ENCODE measurements around the gene CYP4A11.
A peak's percentile ranks its signal among the peaks of the same experiment; 100 is the strongest.
"Not testable (repeated sequence)": the region's sequence is repeated elsewhere in the genome, so short reads cannot be mapped to it uniquely, and the experiment has no call there.

Gene CYP4A11

GRCh38 chr1:46941135-46941694 lies at the start of gene CYP4A11:
Gene CYP4A11 (minus strand): TSS chr1:46941476. CDS start chr1:46941433, 43 bp downstream.
- DNase-seq: no peak

GRCh38 chr1:46990541-46990940 lies 49.3 kb upstream of the CYP4A11 start:
- not testable (repeated sequence) for DNase-seq

- DNase-seq: peak; percentile 68
These were observed 42.7 kb upstream of the CYP4A11 start for GRCh38 chr1:46983830-46984586.

GRCh38 chr1:46983166-46983829 lies 42.0 kb upstream of the CYP4A11 start:
- DNase-seq: peak; percentile 70

- DNase-seq: no peak
These were observed 27.8 kb upstream of the CYP4A11 start for GRCh38 chr1:46969014-46969619.

- DNase-seq: not testable (repeated sequence)
These were observed 21.0 kb upstream of the CYP4A11 start for GRCh38 chr1:46962272-46962671.

GRCh38 chr1:46961066-46961758 lies 19.9 kb upstream of the CYP4A11 start:
- no peak for DNase-seq

- no peak for DNase-seq
These were observed 19.0 kb upstream of the CYP4A11 start for GRCh38 chr1:46960250-46960649.

- not testable (repeated sequence) for DNase-seq
These were observed 13.8 kb upstream of the CYP4A11 start for GRCh38 chr1:46955116-46955515.

GRCh38 chr1:46953847-46954246 lies 12.6 kb upstream of the CYP4A11 start:
- not testable (repeated sequence) for DNase-seq

GRCh38 chr1:46949417-46949666 lies 8.1 kb upstream of the CYP4A11 start:
- not testable (repeated sequence) for DNase-seq

- no peak for DNase-seq
These were observed 7.5 kb upstream of the CYP4A11 start for GRCh38 chr1:46948629-46949416.

GRCh38 chr1:46947706-46948105 lies 6.4 kb upstream of the CYP4A11 start:
- DNase-seq: not testable (repeated sequence)

- no peak for DNase-seq
These were observed 810 bp upstream of the CYP4A11 start for GRCh38 chr1:46942086-46942485.

GRCh38 chr1:46940307-46940706 lies 969 bp downstream of the CYP4A11 start:
- no peak for DNase-seq

- no peak for DNase-seq
These were observed 4.0 kb downstream of the CYP4A11 start for GRCh38 chr1:46937270-46937669.

GRCh38 chr1:46936788-46937187 lies 4.5 kb downstream of the CYP4A11 start:
- DNase-seq: no peak

GRCh38 chr1:46934852-46935251 lies 6.4 kb downstream of the CYP4A11 start:
- peak; percentile 86 for DNase-seq

- DNase-seq: not testable (repeated sequence)
These were observed 9.3 kb downstream of the CYP4A11 start for GRCh38 chr1:46932020-46932419.

GRCh38 chr1:46931151-46931550 lies 10.1 kb downstream of the CYP4A11 start:
- DNase-seq: no peak

GRCh38 chr1:46927249-46927835 lies 13.9 kb downstream of the CYP4A11 start:
- DNase-seq: no peak

- DNase-seq: no peak
These were observed 30.5 kb downstream of the CYP4A11 start for GRCh38 chr1:46910790-46911189.

All from islet precursor cell (in vitro differentiated cells).